Activated naive CD8-positive, alpha-beta T cell treated with anti-CD3 and anti-CD28 coated beads, Interleukin-2, amount 50 U/mL, for 16 hours (primary cell): ENCODE data around the gene ALOXE3.

Experiments used
- DNase-seq: peaks from one replicate; pipeline ENCODE4 v3.0.0-alpha.2; 2020; ENCODE audit warnings: low read depth, low spot score

Gene ALOXE3

GRCh38 chr17:8117980-8118768 lies at the start of gene ALOXE3:
Gene ALOXE3, minus strand, starts transcription at chr17:8118514. Its CDS starts 524 bp downstream, at chr17:8117990.
- no peak for DNase-seq

- no peak for DNase-seq
These were observed 49.2 kb upstream of the ALOXE3 start for GRCh38 chr17:8167526-8167925.

GRCh38 chr17:8166731-8167130 lies 48.4 kb upstream of the ALOXE3 start:
- DNase-seq = no peak

- no peak for DNase-seq
These were observed 46.5 kb upstream of the ALOXE3 start for GRCh38 chr17:8164815-8165131.

GRCh38 chr17:8163978-8164814 lies 45.9 kb upstream of the ALOXE3 start:
- DNase-seq = no peak

- no peak for DNase-seq
These were observed 45.0 kb upstream of the ALOXE3 start for GRCh38 chr17:8162997-8163977.

GRCh38 chr17:8162233-8162996 lies 44.1 kb upstream of the ALOXE3 start, which contains the start of gene VAMP2:
Gene VAMP2, minus strand, starts transcription at chr17:8162948. Its CDS starts 69 bp downstream, at chr17:8162879.
- DNase-seq = peak; percentile 70

GRCh38 chr17:8161289-8162232 lies 43.2 kb upstream of the ALOXE3 start:
- DNase-seq = no peak

- no peak for DNase-seq
These were observed 42.5 kb upstream of the ALOXE3 start for GRCh38 chr17:8160741-8161221.

- no peak for DNase-seq
These were observed 41.9 kb upstream of the ALOXE3 start for GRCh38 chr17:8160224-8160577.

- DNase-seq = no peak
These were observed 41.3 kb upstream of the ALOXE3 start for GRCh38 chr17:8159459-8160223.

GRCh38 chr17:8159032-8159400 lies 40.7 kb upstream of the ALOXE3 start:
- DNase-seq = no peak

- peak; percentile 69 for DNase-seq
These were observed 40.1 kb upstream of the ALOXE3 start for GRCh38 chr17:8158267-8159031.

- peak; percentile 100 for DNase-seq
These were observed 38.1 kb upstream of the ALOXE3 start for GRCh38 chr17:8156246-8156992.

GRCh38 chr17:8155996-8156245 lies 37.6 kb upstream of the ALOXE3 start:
- DNase-seq = no peak

- no peak for DNase-seq
These were observed 37.1 kb upstream of the ALOXE3 start for GRCh38 chr17:8155231-8155995.

GRCh38 chr17:8154608-8155155 lies 36.4 kb upstream of the ALOXE3 start:
- no peak for DNase-seq
